Spinal cord (tissue), 10 donors: ENCODE results near the gene DPF3. TPM values are rescaled to one million over a fixed set of nuclear protein-coding genes. Genes with fewer than 3 reads are reported as not detected.

Experiments used
- DNase-seq, 6 donors: peaks; one replicate each; pipeline versions ENCODE4 v3.0.0 to v3.0.0-alpha.2; 2013 to 2015; ENCODE audit warnings: low spot score in 6 of 6, low read depth in 4 of 6
- H3K27ac ChIP-seq: one replicate; pipeline ENCODE4 v1.5.1; 2013; ENCODE audit warnings: low read depth, low read length, control low read depth
- H3K27me3 ChIP-seq: one replicate; pipeline ENCODE4 v1.6.1; 2013; ENCODE audit warnings: low read length; ENCODE audit not compliant: control insufficient read depth, insufficient read depth
- H3K36me3 ChIP-seq: one replicate; pipeline ENCODE4 v1.6.1; 2013; ENCODE audit warnings: low read length; ENCODE audit not compliant: control insufficient read depth, insufficient read depth
- H3K4me1 ChIP-seq: one replicate; pipeline ENCODE4 v1.6.1; 2013; ENCODE audit warnings: low read length; ENCODE audit not compliant: control insufficient read depth, insufficient read depth
- H3K4me3 ChIP-seq: one replicate; pipeline ENCODE4 v1.5.1; 2013; ENCODE audit warnings: low read depth, low read length, control low read depth
- H3K9me3 ChIP-seq: one replicate; pipeline ENCODE4 v1.6.1; 2013; ENCODE audit warnings: low read length; ENCODE audit not compliant: control insufficient read depth, insufficient read depth
- WGBS: methylation state at CpG from one replicate; pipeline ENCODE4 v1.1.5; 2013; ENCODE audit warnings: missing lambda C conversion rate; ENCODE audit not compliant: insufficient coverage; 5-methylcytosine and 5-hydroxymethylcytosine counted together
- polyA plus RNA-seq, 2 donors: library from polyadenylated mRNA; unstranded; fragments of 120-200 nt; gene quantifications; one replicate each; pipeline ENCODE4 v1.2.1, GENCODE V29; 2013; ENCODE audit not compliant: insufficient read length in 2 of 2
- total RNA-seq, 2 donors: library from RNA; depleted of rRNA in 1 of 2; stranded (reverse); fragments of 120-200 nt in 1 of 2; fragments of >200 nt in 1 of 2; gene quantifications; one replicate each; pipeline versions ENCODE4 v1.2.3 to v1.2.4, GENCODE V29; 2013 to 2014
- donor health status: healthy.

Gene DPF3
- total and polyA plus RNA-seq, 4 donors = 9.6 to 14.5 (median 12.8) TPM

DNA sequence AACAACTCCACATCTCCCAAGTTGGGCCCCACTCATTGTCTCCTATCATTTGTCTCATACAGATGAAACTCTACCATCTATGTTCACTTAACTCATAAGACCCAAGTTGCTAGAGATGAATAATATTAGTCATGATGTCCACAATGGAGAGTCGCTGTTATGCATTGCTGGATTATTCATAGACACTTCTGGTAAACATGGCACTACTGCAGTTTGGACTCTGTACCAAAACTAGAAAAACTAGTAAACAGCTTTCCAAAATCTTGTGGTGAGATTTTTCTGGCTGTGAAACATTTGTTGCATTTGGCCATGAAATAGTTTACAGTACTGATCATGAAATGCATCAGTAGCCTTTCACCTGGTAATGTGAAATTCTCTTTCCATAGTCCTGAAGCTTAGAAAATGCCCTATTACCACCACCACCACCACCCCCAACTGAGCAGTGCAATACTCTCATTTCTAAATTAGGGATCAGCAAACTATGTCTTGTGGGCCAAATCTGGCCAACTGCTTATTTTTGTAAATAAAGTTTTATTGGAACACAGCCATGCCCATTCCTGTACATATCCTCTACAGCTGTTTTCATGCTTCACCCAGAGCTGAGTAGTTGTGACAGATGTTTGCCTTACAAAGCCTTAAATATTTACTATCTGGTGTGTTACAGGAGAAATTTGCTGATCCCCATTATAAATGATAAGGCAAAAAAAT, 236.5 kb downstream of the DPF3 start:
- DNase-seq = no peak
- Histone ChIP-seq H3K27ac (no peak overlapping the region), H3K4me1 (no peaks in the 10 kb centered on the region), H3K9me3 (no peaks in the 10 kb centered on the region), H3K36me3 (peaks cover 3% of the 10 kb centered on the region), H3K27me3 (no peaks in the 10 kb centered on the region), H3K4me3 (no peak overlapping the region)
- no CpG with 5 or more reads among the region's 1 CpG for WGBS

DNA sequence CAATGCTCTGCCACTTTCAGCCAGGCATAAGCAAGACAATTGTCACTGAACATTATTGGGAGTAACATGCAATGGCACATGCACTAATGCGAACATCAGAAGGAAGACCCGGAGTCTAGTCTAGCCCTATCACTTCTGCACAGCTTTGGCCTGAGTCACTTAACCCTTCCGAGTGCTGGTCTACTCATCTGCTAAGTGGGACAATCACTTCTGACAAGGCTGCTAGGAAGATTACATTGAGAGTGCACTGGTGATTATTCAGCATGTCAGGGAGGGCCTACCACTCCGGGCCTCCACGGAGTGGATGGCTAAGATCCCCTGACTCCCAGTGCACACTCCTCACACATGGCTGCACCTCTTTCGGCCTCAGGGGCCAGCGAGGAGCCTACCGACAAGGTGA, 240.9 kb downstream of the DPF3 start:
- Histone ChIP-seq H3K4me3 (no peak overlapping the region), H3K27ac (no peak overlapping the region), H3K4me1 (peaks cover 24% of the 10 kb centered on the region), H3K36me3 (no peaks in the 10 kb centered on the region), H3K9me3 (no peaks in the 10 kb centered on the region), H3K27me3 (no peaks in the 10 kb centered on the region)
- 89% methylated on average over 3 of the region's 8 CpGs for WGBS
- no peak for DNase-seq

DNA sequence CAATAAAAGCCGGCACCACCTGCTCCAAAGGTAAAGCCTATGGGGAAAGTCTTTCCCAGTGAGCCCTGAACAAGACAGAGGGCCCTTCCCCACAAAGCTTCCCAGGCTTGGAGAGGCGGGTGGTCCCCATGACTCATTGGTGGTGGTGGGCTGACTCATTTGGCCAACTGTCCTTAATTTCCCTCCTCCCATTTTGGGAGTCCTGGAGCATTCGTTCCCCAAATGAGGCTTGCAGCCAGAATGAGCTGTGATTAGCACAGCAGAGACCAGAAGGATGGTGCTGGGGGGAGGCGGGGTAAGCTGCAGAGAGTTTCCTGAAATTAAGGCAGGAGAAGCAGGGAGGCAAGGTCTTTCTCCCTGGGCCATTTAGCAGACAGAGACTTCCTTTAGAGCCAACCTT, 241.7 kb downstream of the DPF3 start:
- no peak overlapping the region for H3K27ac ChIP-seq

DNA sequence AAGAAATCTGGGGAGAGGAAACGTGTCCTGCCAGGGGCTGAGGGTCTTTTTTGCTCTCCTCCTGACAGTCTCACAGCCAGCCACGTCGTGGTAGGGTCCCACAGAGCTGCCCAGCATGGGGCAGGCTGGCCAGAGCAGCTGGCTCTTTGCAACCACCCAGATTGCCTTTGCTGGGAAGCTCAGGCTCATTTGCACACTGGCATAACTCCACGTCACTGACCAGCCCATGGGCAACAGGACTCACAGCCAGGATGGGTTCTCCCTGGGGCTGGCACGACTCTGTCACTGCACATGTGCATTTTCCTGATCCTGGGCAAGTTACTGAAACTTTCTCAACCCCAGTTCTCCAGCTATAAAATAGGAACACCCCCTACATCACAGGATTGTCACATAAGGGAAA, 242.2 kb downstream of the DPF3 start:
- no peaks in the 10 kb centered on the region for H3K9me3 ChIP-seq
- DNase-seq = peak in 2 of 6 donors; percentile 25 to 47
- peaks cover 26% of the 10 kb centered on the region for H3K4me1 ChIP-seq
- H3K27me3 ChIP-seq = no peaks in the 10 kb centered on the region
- 39% methylated on average over 5 of the region's 5 CpGs for WGBS
- H3K36me3 ChIP-seq = no peaks in the 10 kb centered on the region
- H3K27ac ChIP-seq = no peak overlapping the region
- H3K4me3 ChIP-seq = no peak overlapping the region

More for the DNA sequence above, 241.7 kb downstream of the DPF3 start:
- WGBS = no CpG with 5 or more reads among the region's 4 CpGs
- peaks cover 24% of the 10 kb centered on the region for H3K4me1 ChIP-seq
- H3K36me3 ChIP-seq = no peaks in the 10 kb centered on the region
- DNase-seq = no peak
- no peak overlapping the region for H3K4me3 ChIP-seq
- no peaks in the 10 kb centered on the region for H3K27me3 ChIP-seq
- no peaks in the 10 kb centered on the region for H3K9me3 ChIP-seq

DNA sequence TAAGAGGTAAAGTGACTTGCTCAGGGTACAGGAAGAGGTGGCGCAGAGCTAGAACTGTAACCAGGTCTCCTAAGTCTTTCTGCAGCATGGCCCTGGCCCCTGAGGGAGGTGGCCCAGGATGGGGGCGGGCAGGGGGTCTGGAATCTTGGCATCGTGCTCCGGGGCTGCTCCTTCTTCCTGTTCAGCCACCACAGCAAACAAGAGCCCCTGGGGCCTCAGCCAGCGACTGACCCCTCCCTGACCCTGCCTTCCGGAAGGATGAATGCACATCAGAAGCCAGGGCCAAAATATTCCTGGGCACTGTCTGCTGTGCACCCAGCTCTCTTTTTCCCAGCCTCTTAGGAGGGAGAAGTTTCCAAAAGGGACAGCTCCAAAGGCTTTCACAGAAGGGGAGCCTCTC, 242.8 kb downstream of the DPF3 start:
- Histone ChIP-seq H3K27me3 (no peaks in the 10 kb centered on the region), H3K9me3 (no peaks in the 10 kb centered on the region), H3K4me1 (peaks cover 27% of the 10 kb centered on the region), H3K4me3 (no peak overlapping the region), H3K27ac (no peak overlapping the region), H3K36me3 (no peaks in the 10 kb centered on the region)
- DNase-seq = peak in 2 of 6 donors; percentile 42 to 55
- 25% methylated on average over 5 of the region's 6 CpGs for WGBS

- Histone ChIP-seq H3K9me3 (no peaks in the 10 kb centered on the region), H3K36me3 (no peaks in the 10 kb centered on the region), H3K4me1 (peaks cover 27% of the 10 kb centered on the region), H3K4me3 (no peak overlapping the region), H3K27ac (no peak overlapping the region), H3K27me3 (no peaks in the 10 kb centered on the region)
- 92% methylated on average over 6 of the region's 10 CpGs for WGBS
- DNase-seq = no peak
Observed at GRCh38 chr14:72649603-72650227, 244.2 kb downstream of the DPF3 start.

DNA sequence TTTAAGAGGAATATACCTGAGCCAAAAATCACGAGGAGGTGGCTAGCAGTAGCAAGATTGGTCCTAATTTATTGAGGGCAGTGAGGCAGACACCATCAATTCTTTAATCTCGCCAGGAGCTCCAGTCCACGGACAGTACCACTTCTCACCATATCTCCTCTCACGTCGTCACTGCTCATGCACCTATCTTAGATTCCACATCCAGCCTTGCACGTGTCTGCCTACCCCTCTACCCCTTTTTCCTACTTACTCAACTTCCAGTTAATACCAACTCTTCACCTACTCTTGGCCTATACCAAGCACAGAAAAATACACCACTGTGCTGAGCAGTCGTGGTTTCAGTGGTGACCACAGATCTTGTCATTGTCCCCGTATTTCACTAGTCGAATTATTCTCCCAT, 246.1 kb downstream of the DPF3 start:
- Histone ChIP-seq H3K27ac (no peak overlapping the region), H3K4me3 (no peak overlapping the region), H3K36me3 (no peaks in the 10 kb centered on the region), H3K9me3 (no peaks in the 10 kb centered on the region), H3K4me1 (peaks cover 31% of the 10 kb centered on the region), H3K27me3 (no peaks in the 10 kb centered on the region)
- DNase-seq = no peak
- WGBS = 88% methylated on average over 8 of the region's 9 CpGs

GRCh38 chr14:72646861-72647528, 246.9 kb downstream of the DPF3 start:
- Histone ChIP-seq H3K27me3 (no peaks in the 10 kb centered on the region), H3K4me3 (no peak overlapping the region), H3K36me3 (no peaks in the 10 kb centered on the region), H3K27ac (no peak overlapping the region), H3K9me3 (peaks cover under 1% of the 10 kb centered on the region), H3K4me1 (peaks cover 28% of the 10 kb centered on the region)
- WGBS = 58% methylated on average over 6 of the region's 7 CpGs
- DNase-seq = peak in 2 of 6 donors; percentile 23 to 49

GRCh38 chr14:72645706-72646105, 248.2 kb downstream of the DPF3 start:
- H3K4me3 ChIP-seq = no peak overlapping the region
- 85% methylated on average over 5 of the region's 5 CpGs for WGBS

More at GRCh38 chr14:72645706-72646105, 248.2 kb downstream of the DPF3 start:
- Histone ChIP-seq H3K27me3 (no peaks in the 10 kb centered on the region), H3K36me3 (no peaks in the 10 kb centered on the region), H3K4me1 (peaks cover 16% of the 10 kb centered on the region), H3K9me3 (peaks cover 2% of the 10 kb centered on the region), H3K27ac (no peak overlapping the region)
- DNase-seq = no peak
